Left forelimb (tissue), 1 donor: ENCODE measurements around the gene HRH1.
"Not testable (repeated sequence)": the region's sequence is repeated elsewhere in the genome, so short reads cannot be mapped to it uniquely, and the experiment has no call there.

Source experiments
- DNase-seq: peaks from one replicate; pipeline ENCODE4 v3.0.0-alpha.2; 2018; ENCODE audit warnings: low spot score

Gene HRH1

GRCh38 chr3:11172096-11172690 lies 17.9 kb downstream of the HRH1 start:
- no peak for DNase-seq

DNA sequence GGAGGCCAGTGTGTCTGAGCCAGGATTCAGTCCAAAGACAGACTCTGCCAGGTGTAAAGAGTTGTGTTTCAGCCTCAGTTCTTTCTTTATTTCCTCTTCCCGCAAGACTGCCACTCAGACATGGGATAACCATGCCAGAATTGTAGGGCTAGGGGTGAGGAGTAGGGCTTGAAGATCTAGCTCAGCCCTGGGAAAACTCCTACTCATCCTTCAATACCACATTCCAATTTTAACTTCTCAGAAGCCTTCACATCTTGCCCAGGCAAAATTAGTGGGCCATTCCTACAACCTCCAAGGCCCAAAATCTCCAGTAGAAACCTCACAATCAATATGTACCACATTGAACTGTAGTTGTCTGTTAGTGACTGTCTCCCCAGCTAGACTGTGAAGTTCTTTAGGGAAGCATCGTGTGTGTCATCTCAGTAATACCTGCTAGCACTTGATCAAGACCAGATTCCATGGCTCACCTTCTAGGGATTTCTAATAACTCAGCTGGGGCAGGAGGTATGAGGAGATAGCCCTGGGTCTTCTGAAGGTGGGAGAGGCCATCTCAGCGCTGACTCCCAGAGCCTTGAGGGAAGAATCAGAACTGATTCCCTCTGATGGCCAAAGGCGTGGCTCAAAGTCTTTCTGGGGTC lies 19.7 kb downstream of the HRH1 start:
- no peak for DNase-seq

- no peak for DNase-seq
These were observed 24.1 kb downstream of the HRH1 start for GRCh38 chr3:11178421-11178820.

GRCh38 chr3:11184328-11184969 lies 30.2 kb downstream of the HRH1 start:
- DNase-seq = not testable (repeated sequence)

GRCh38 chr3:11185144-11185543 lies 30.9 kb downstream of the HRH1 start:
- no peak for DNase-seq

- no peak for DNase-seq
These were observed 31.4 kb downstream of the HRH1 start for GRCh38 chr3:11185564-11186317.

DNA sequence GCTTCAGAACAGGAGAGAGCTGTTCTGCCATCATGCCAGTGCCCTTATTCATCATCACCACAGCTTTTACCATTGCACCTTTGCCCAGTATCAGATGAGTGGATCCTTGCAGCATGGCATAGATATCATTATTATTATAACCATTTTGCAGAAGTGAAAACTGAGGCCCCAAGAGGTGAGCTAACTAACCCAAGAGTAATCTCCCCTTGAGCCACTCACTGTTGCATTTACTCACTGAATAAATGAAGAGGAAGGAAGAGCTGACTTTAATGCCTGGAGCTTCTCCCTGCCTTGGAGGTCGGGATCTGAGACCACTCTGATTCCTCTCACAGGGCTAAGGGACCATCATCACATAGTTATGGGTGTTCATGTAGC lies 32.0 kb downstream of the HRH1 start:
- DNase-seq = no peak

DNA sequence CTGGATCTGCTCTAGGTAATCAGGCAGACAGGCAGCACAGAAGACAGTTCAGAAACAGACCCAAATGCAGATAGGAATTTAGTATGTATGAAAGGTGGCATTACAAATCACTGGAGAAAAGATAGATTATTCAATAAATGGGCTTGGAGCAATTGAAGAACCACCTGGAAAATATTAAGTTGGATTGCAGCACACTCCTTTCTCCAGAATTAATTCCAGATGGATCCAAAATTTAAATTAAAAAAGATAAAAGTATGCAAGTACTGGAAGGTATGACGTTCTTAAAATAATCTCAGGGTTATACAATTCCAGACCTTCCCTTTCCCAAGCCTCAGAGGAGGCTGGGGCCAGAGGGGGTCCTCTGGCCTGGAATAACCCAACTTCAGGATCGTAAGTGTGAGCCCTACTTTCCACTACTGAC lies 32.5 kb downstream of the HRH1 start:
- DNase-seq = no peak

GRCh38 chr3:11187681-11188080 lies 33.4 kb downstream of the HRH1 start:
- no peak for DNase-seq

GRCh38 chr3:11188231-11188630 lies 33.9 kb downstream of the HRH1 start:
- DNase-seq = no peak

DNA sequence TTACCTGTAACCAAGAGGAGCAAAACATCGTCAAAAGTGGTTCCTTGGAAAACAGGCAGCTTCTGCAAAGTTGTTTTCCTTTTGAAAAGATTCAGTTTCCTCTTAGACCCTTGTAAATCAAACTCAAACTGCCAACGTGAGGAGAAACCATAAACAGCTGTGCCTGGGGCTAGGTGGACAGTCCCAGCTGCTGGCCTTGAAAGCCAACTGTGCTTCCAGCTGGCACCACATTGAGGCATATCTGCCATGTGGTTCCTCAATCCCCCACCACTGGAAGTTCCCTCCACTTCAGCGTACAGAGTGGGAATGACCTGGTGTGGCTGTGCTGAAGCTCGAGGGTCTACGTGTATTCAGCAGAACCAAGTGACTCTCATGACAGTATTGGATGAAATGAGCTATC lies 40.9 kb downstream of the HRH1 start:
- no peak for DNase-seq

DNA sequence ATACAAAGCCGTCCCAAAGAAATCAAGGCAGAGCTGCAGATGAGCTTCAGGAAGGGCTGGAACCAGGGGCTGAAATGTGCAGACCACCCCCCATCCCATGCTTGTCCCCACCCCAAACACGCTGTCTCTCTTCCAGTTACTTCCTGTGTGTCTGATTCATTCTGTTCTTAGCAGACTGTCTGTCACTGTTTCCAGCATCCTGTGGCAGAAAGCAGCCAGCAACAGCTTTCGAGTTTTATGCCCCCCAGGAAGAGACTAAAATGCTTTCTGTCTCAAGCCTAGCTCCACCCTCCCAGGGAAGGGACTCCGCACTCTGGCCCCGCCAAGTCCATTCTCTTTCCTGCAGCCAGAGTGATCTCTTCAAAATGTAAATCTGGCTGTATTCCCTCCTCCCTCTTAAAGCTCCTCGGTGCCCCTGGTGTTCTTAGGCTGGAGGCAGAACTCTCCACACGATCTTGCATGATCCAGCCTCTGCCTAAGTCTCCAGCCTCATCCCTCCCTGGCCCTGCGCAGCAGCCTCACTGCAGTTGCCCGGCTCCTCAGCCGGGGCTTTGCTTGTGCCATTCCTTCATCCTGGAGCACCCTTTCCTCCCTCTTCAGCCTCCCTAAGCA lies 41.5 kb downstream of the HRH1 start:
- no peak for DNase-seq

GRCh38 chr3:11197484-11197883 lies 43.2 kb downstream of the HRH1 start:
- no peak for DNase-seq

DNA sequence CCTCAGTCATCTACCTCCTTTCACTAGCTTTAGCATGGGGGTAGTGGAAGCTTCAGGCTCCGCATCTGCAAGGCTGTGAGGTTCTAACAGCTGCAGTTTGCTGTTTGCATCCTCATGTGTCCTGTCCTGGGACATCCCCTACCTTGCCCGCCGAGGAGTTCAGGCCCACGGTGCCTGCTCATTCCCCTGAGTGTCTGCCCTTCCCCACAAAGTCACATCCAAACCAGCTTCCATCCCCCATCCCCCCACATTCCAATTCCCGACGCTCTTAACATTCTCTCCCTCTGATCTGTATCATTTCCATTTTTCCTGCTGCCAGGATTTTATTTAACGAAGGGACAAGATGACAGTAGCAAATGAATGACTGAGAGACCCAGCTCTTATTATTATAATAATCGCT lies 43.8 kb downstream of the HRH1 start:
- no peak for DNase-seq

GRCh38 chr3:11198495-11198894 lies 44.2 kb downstream of the HRH1 start:
- DNase-seq = no peak

GRCh38 chr3:11199902-11200845 lies 45.9 kb downstream of the HRH1 start:
- DNase-seq = no peak

GRCh38 chr3:11201251-11202019 lies 47.1 kb downstream of the HRH1 start:
- no peak for DNase-seq

GRCh38 chr3:11203961-11204360 lies 49.7 kb downstream of the HRH1 start:
- DNase-seq = no peak

GRCh38 chr3:11204697-11205348 lies 50.5 kb downstream of the HRH1 start:
- no peak for DNase-seq

DNA sequence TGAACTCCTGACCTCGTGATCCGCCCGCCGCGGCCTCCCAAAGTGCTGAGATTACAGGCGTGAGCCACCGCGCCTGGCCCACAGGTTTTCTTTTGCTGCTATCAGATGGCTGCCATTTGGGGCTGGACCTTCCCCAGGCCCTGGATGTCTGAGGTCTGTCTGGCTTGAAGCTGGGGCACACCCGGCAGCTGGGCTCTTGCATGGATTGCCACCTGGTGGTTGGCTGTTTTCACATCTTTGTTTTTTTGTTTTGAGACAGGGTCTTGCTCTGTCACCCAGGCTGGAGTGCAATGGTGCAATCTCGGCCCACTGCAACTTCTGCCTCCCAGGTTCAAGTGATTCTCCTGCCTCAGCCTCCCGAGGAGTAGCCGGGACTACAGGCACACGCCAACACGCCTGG lies 51.6 kb downstream of the HRH1 start:
- DNase-seq = not testable (repeated sequence)
